Pons (tissue), 1 donor: ENCODE measurements around the gene MGST1.

Experiments used
- DNase-seq: peaks from one replicate; pipeline ENCODE4 v3.0.0-alpha.2; 2016; ENCODE audit warnings: low spot score

Gene MGST1

GRCh38 chr12:16347391-16348298, at the start of gene MGST1:
TSS of gene MGST1 (plus strand) at chr12:16347645. CDS start at chr12:16354253, 6,608 bp downstream.
- no peak for DNase-seq

GRCh38 chr12:16299403-16299802, 48.0 kb upstream of the MGST1 start:
- no peak for DNase-seq

GRCh38 chr12:16300122-16300521, 47.3 kb upstream of the MGST1 start:
- DNase-seq = no peak

- no peak for DNase-seq
These were observed 46.7 kb upstream of the MGST1 start for GRCh38 chr12:16300736-16301135.

GRCh38 chr12:16303939-16304338, 43.5 kb upstream of the MGST1 start:
- DNase-seq = no peak

GRCh38 chr12:16307856-16308475, 39.5 kb upstream of the MGST1 start:
- DNase-seq = no peak

- no peak for DNase-seq
These were observed 36.5 kb upstream of the MGST1 start for GRCh38 chr12:16310934-16311333.

GRCh38 chr12:16323010-16323409, 24.4 kb upstream of the MGST1 start:
- no peak for DNase-seq

- DNase-seq = no peak
These were observed 23.8 kb upstream of the MGST1 start for GRCh38 chr12:16323638-16324037.

- DNase-seq = no peak
These were observed 23.2 kb upstream of the MGST1 start for GRCh38 chr12:16324272-16324671.

- DNase-seq = no peak
These were observed 22.7 kb upstream of the MGST1 start for GRCh38 chr12:16324772-16325171.

GRCh38 chr12:16325426-16325825, 22.0 kb upstream of the MGST1 start:
- no peak for DNase-seq

- no peak for DNase-seq
These were observed 19.5 kb upstream of the MGST1 start for GRCh38 chr12:16327963-16328362.

GRCh38 chr12:16329594-16329993, 17.9 kb upstream of the MGST1 start:
- DNase-seq = no peak

GRCh38 chr12:16330560-16330959, 16.9 kb upstream of the MGST1 start:
- DNase-seq = no peak

- no peak for DNase-seq
These were observed 15.4 kb upstream of the MGST1 start for GRCh38 chr12:16331998-16332397.

GRCh38 chr12:16335838-16336237, 11.6 kb upstream of the MGST1 start:
- DNase-seq = no peak

- no peak for DNase-seq
These were observed 3.2 kb upstream of the MGST1 start for GRCh38 chr12:16344269-16344668.

GRCh38 chr12:16345105-16345504, 2.3 kb upstream of the MGST1 start:
- DNase-seq = no peak

- DNase-seq = no peak
These were observed 487 bp upstream of the MGST1 start for GRCh38 chr12:16346958-16347357.

- DNase-seq = no peak
These were observed 1.1 kb downstream of the MGST1 start for GRCh38 chr12:16348435-16349130.

- DNase-seq = peak; percentile 15
These were observed 1.7 kb downstream of the MGST1 start for GRCh38 chr12:16349131-16349460.

GRCh38 chr12:16350682-16351081, 3.2 kb downstream of the MGST1 start:
- peak; percentile 54 for DNase-seq
